Measurements from ENCODE around the gene PADI2.

DNA sequence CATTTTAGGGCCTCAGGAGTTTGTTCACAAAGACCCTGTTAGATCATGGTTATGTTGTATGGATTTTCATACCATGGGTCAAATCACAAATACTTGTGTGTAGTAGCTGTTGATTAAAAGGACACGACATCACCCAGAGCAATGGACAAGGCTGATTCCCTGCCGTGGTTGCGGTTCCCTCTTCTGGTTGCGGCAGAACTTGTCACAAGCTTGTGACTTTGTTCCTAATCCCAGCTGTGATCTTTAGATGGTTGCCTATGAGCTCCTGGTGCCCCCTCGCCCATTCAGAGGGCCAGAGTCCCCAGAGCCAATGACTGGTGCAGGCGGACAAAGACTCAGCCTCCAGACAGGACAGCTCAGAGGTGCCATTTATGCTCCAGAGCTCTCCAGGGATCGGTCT, 53.6 kb downstream of the PADI2 start:
- TF ChIP-seq POLR2A (IDR thresholded peaks at IDR 0.05) (no peak), CTCF (IDR thresholded peaks at IDR 0.05) (no peak)

Data from body of pancreas (tissue), 4 donors.